H9 (cell line): ENCODE results near the gene PRKCZ. TPM values are rescaled to one million over a fixed set of nuclear protein-coding genes. Genes with fewer than 3 reads are reported as not detected.

Experiments
- DNase-seq: peaks from one replicate; pipeline ENCODE4 v3.0.0-alpha.2; 2017
- H2AFZ ChIP-seq: one replicate; pipeline ENCODE4 v1.6.1; 2013; ENCODE audit warnings: mild to moderate bottlenecking, low read length, control low read depth, moderate library complexity
- H2AK5ac ChIP-seq: 2 replicates; pipeline ENCODE4 v1.6.1; 2013; ENCODE audit warnings: low read length, control low read depth, mixed read lengths; ENCODE audit not compliant: insufficient read length
- H2BK120ac ChIP-seq: one replicate; pipeline ENCODE4 v1.6.1; 2013; ENCODE audit warnings: low read depth, mild to moderate bottlenecking, low read length, control low read depth, inconsistent platforms; ENCODE audit not compliant: poor library complexity, severe bottlenecking
- H2BK12ac ChIP-seq: 2 replicates; pipeline ENCODE4 v1.6.1; 2013; ENCODE audit warnings: low read length, control low read depth, mixed read lengths, low read depth; ENCODE audit not compliant: insufficient read length
- H2BK15ac ChIP-seq: 2 replicates; pipeline ENCODE4 v1.6.1; 2013; ENCODE audit warnings: low read depth, low read length, control low read depth
- H2BK20ac ChIP-seq: one replicate; pipeline ENCODE4 v1.6.1; 2013; ENCODE audit warnings: low read depth, mild to moderate bottlenecking, low read length, control low read depth, inconsistent platforms; ENCODE audit not compliant: poor library complexity, severe bottlenecking
- H2BK5ac ChIP-seq: 2 replicates; pipeline ENCODE4 v1.6.1; 2013; ENCODE audit warnings: low read length, control low read depth, mixed read lengths; ENCODE audit not compliant: insufficient read length
- H3K14ac ChIP-seq: 2 replicates; pipeline ENCODE4 v1.6.1; 2013; ENCODE audit warnings: low read length, control low read depth; ENCODE audit not compliant: insufficient read depth
- H3K18ac ChIP-seq: 2 replicates; pipeline ENCODE4 v1.6.1; 2013; ENCODE audit warnings: low read depth, mild to moderate bottlenecking, mixed read lengths, low read length, control low read depth; ENCODE audit not compliant: insufficient read length
- H3K23ac ChIP-seq: 2 replicates; pipeline ENCODE4 v1.6.1; 2013; ENCODE audit warnings: low read length, control low read depth, mixed read lengths, low read depth; ENCODE audit not compliant: insufficient read length
- H3K23me2 ChIP-seq: 2 replicates; pipeline ENCODE4 v1.6.1; 2013; ENCODE audit warnings: low read depth, mild to moderate bottlenecking, mixed read lengths, low read length, control low read depth; ENCODE audit not compliant: insufficient read length, poor library complexity, severe bottlenecking
- H3K27ac ChIP-seq: 2 replicates; pipeline ENCODE4 v1.5.1; 2013; ENCODE audit warnings: low read length, control low read depth, mixed read lengths, low read depth; ENCODE audit not compliant: insufficient read length
- H3K27me3 ChIP-seq: 2 replicates; pipeline ENCODE4 v1.6.1; 2013; ENCODE audit warnings: low read length, control low read depth, inconsistent platforms; ENCODE audit not compliant: insufficient read depth
- H3K4ac ChIP-seq: 2 replicates; pipeline ENCODE4 v1.6.1; 2013; ENCODE audit warnings: low read depth, mild to moderate bottlenecking, control low read depth, inconsistent platforms, low read length, moderate library complexity
- H3K4me1 ChIP-seq: 2 replicates; pipeline ENCODE4 v1.6.1; 2013; ENCODE audit warnings: low read length, control low read depth, inconsistent platforms; ENCODE audit not compliant: insufficient read depth
- H3K4me2 ChIP-seq: 2 replicates; pipeline ENCODE4 v1.6.1; 2013; ENCODE audit warnings: low read length, control low read depth, mixed read lengths; ENCODE audit not compliant: insufficient read length, insufficient read depth
- H3K56ac ChIP-seq: 2 replicates; pipeline ENCODE4 v1.6.1; 2013; ENCODE audit warnings: low read depth, mild to moderate bottlenecking, mixed read lengths, low read length, control low read depth; ENCODE audit not compliant: insufficient read length
- H3K79me1 ChIP-seq: 2 replicates; pipeline ENCODE4 v1.6.1; 2013; ENCODE audit warnings: low read depth, mild to moderate bottlenecking, moderate library complexity, low read length, control low read depth, inconsistent platforms; ENCODE audit not compliant: insufficient read depth, poor library complexity, severe bottlenecking
- H3K79me2 ChIP-seq: 2 replicates; pipeline ENCODE4 v1.6.1; 2013; ENCODE audit warnings: low read length, control low read depth, inconsistent platforms; ENCODE audit not compliant: insufficient read depth
- H3K9ac ChIP-seq: 2 replicates; pipeline ENCODE4 v1.6.1; 2013; ENCODE audit warnings: low read length, control low read depth, mixed read lengths; ENCODE audit not compliant: insufficient read length; ENCODE audit errors: extremely low read depth
- H3K9me3 ChIP-seq: one replicate; pipeline ENCODE4 v1.6.1; 2013; ENCODE audit warnings: low read depth, low read length, inconsistent platforms; ENCODE audit not compliant: control insufficient read depth
- H3T11ph ChIP-seq: one replicate; pipeline ENCODE4 v1.6.1; 2013; ENCODE audit warnings: mild to moderate bottlenecking, low read length, control low read depth, inconsistent platforms
- H4K20me1 ChIP-seq: one replicate; pipeline ENCODE4 v1.6.1; 2013; ENCODE audit not compliant: control insufficient read depth, insufficient read length, insufficient read depth
- H4K5ac ChIP-seq: 2 replicates; pipeline ENCODE4 v1.6.1; 2013; ENCODE audit warnings: low read depth, mild to moderate bottlenecking, mixed read lengths, low read length, control low read depth; ENCODE audit not compliant: insufficient read length
- H4K8ac ChIP-seq: replicated peaks from 2 replicates; pipeline ENCODE4 v1.6.1; 2013; ENCODE audit warnings: low read length, control low read depth, mixed read lengths, low read depth; ENCODE audit not compliant: insufficient read length
- H4K91ac ChIP-seq: 2 replicates; pipeline ENCODE4 v1.6.1; 2013; ENCODE audit warnings: low read depth, mild to moderate bottlenecking, moderate library complexity, mixed read lengths, low read length, control low read depth; ENCODE audit not compliant: insufficient read length
- H3K27ac Mint-ChIP-seq, 3 experiments: 2 replicates in 2 of 3; 3 replicates in 1 of 3; pipeline ENCODE4 v1.8.0; 2020 to 2021; ENCODE audit warnings: mixed read lengths in 3 of 3, mild to moderate bottlenecking in 1 of 3, moderate library complexity in 1 of 3
- H3K27me3 Mint-ChIP-seq: 2 replicates; pipeline ENCODE4 v1.8.0; 2021; ENCODE audit warnings: low read depth, mild to moderate bottlenecking, moderate library complexity, mixed read lengths
- H3K36me3 Mint-ChIP-seq, 3 experiments: 2 replicates in 2 of 3; 3 replicates in 1 of 3; pipeline ENCODE4 v1.8.0; 2020 to 2021; ENCODE audit warnings: low read depth in 3 of 3, mixed read lengths in 3 of 3; ENCODE audit not compliant: insufficient read depth in 1 of 3
- H3K4me1 Mint-ChIP-seq, 2 experiments: 2 replicates each; pipeline ENCODE4 v1.8.0; 2020; ENCODE audit warnings: mixed read lengths in 2 of 2
- H3K4me3 Mint-ChIP-seq, 2 experiments: 2 replicates in 1 of 2; 3 replicates in 1 of 2; pipeline ENCODE4 v1.8.0; 2020 to 2021; ENCODE audit warnings: mild to moderate bottlenecking in 2 of 2, mixed read lengths in 2 of 2, moderate library complexity in 1 of 2
- H3K9me3 Mint-ChIP-seq, 2 experiments: 2 replicates in 1 of 2; 3 replicates in 1 of 2; pipeline ENCODE4 v1.8.0; 2020; ENCODE audit warnings: mild to moderate bottlenecking in 2 of 2, mixed read lengths in 2 of 2, moderate library complexity in 1 of 2
- WGBS: extraction: QIAGEN DNeasy Blood & Tissue Kit; methylation state at CpG from one replicate; pipeline ENCODE4 v1.1.7; 2013; ENCODE audit warnings: missing lambda C conversion rate, low lambda C conversion rate, mixed read lengths; ENCODE audit not compliant: insufficient read length; ENCODE audit errors: extremely low coverage; 5-methylcytosine and 5-hydroxymethylcytosine counted together
- total RNA-seq: library from RNA; stranded (reverse); gene quantifications from 2 replicates; pipeline ENCODE4 v1.2.1, GENCODE V29; 2021
- TF ChIP-seq, protein P1 (sequence below): fragments of 200-600 bp; sonication (generic); conservative IDR thresholded peaks from 3 replicates; pipeline ENCODE4 v1.8.0; 2021; ENCODE audit warnings: antibody characterized with exemption, mild to moderate bottlenecking

The PRKCZ gene
- total RNA-seq, 1 experiment from 2014 or later, result 48.4 TPM

DNA sequence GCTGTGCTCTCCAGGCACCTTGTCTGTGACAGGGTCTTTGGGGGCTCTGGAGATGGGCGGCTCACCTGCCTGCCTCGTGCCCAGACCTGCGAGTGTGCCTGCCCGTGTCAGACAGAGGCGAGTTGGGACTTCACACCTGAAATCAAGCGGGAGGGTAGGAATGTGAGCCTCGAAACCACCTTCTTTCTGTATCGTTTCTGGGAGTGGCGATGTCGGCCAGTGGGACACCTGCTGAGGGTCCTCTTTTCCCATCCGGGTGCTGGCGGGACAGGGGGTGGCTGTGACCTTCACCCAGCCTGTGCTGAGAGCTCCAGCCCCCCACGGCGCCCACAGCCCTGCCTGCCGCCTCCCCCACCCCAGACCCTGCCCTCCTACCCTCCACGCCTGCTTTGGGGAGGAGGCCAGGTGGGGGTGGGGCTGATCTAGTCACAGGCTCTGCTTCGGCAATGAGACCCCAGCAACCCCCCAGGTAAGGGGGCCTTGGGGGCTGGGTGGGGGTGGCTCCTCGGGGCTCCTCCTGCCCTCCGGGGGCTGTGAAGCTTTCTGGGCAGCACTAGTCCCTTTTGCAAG lies 160.0 kb downstream of the PRKCZ start:
- no peak for DNase-seq
- H3K9me3 ChIP-seq, result no peaks in the 10 kb centered on the region
- no peak overlapping the region for H4K5ac ChIP-seq
- H3K4me1 ChIP-seq, result no peaks in the 10 kb centered on the region
- no peak overlapping the region for H2AK5ac ChIP-seq
- no peaks in the 10 kb centered on the region for H3K27me3 ChIP-seq
- H3K4ac ChIP-seq, result no peak overlapping the region
- H4K20me1 ChIP-seq, result no peaks in the 10 kb centered on the region
- H3K56ac ChIP-seq, result no peak overlapping the region
- no CpG with 5 or more reads among the region's 19 CpGs for WGBS
- no peak overlapping the region for H2BK5ac ChIP-seq
- no peaks in the 10 kb centered on the region for H3K79me1 ChIP-seq
- no peak overlapping the region for H2AFZ ChIP-seq
- H2BK12ac ChIP-seq, result no peak overlapping the region
- H3K14ac ChIP-seq, result no peak overlapping the region
- no peak overlapping the region for H3K18ac ChIP-seq
- H3K9ac ChIP-seq, result no peak overlapping the region
- H4K91ac ChIP-seq, result no peak overlapping the region
- H3K23ac ChIP-seq, result no peak overlapping the region
- H3K36me3 Mint-ChIP-seq, result no peaks in the 10 kb centered on the region; a peak in 1 of 7 replicates
- H2BK20ac ChIP-seq, result no peak overlapping the region
- H3K4me2 ChIP-seq, result no peak overlapping the region
- peak overlapping the region in 2 of 3 experiments; percentile 63 to 83; a peak in 2 of 7 replicates for H3K27ac Mint-ChIP-seq
- no peak overlapping the region for H4K8ac ChIP-seq
- H3K79me2 ChIP-seq, result no peaks in the 10 kb centered on the region
- TF ChIP-seq, protein P1, sequence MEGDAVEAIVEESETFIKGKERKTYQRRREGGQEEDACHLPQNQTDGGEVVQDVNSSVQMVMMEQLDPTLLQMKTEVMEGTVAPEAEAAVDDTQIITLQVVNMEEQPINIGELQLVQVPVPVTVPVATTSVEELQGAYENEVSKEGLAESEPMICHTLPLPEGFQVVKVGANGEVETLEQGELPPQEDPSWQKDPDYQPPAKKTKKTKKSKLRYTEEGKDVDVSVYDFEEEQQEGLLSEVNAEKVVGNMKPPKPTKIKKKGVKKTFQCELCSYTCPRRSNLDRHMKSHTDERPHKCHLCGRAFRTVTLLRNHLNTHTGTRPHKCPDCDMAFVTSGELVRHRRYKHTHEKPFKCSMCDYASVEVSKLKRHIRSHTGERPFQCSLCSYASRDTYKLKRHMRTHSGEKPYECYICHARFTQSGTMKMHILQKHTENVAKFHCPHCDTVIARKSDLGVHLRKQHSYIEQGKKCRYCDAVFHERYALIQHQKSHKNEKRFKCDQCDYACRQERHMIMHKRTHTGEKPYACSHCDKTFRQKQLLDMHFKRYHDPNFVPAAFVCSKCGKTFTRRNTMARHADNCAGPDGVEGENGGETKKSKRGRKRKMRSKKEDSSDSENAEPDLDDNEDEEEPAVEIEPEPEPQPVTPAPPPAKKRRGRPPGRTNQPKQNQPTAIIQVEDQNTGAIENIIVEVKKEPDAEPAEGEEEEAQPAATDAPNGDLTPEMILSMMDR, result no peak
- H3K27me3 Mint-ChIP-seq, result peaks cover 13% of the 10 kb centered on the region
- H3K23me2 ChIP-seq, result peaks cover 7% of the 10 kb centered on the region
- H2BK120ac ChIP-seq, result no peak overlapping the region
- no peak overlapping the region for H2BK15ac ChIP-seq
- no peak overlapping the region for H3K27ac ChIP-seq
- peaks cover 10 to 36% of the 10 kb centered on the region in 2 experiments for H3K4me1 Mint-ChIP-seq
- no peak overlapping the region for H3K4me3 Mint-ChIP-seq
- H3T11ph ChIP-seq, result no peak overlapping the region
- no peaks in the 10 kb centered on the region for H3K9me3 Mint-ChIP-seq
